DND-41 (cell line): ENCODE results near the gene EFCC1.

Experiments
- CTCF ChIP-seq: IDR thresholded peaks from 2 replicates; pipeline ENCODE4 v1.5.1; 2012; ENCODE audit warnings: borderline replicate concordance, low read length, moderate library complexity, mild to moderate bottlenecking; ENCODE audit not compliant: poor library complexity, severe bottlenecking; ENCODE audit errors: extremely low read depth
- EZH2 ChIP-seq: IDR thresholded peaks from 3 replicates; pipeline ENCODE4 v1.6.1; 2012; ENCODE audit warnings: borderline replicate concordance, low read depth, mild to moderate bottlenecking, moderate library complexity, low read length, inconsistent platforms; ENCODE audit not compliant: severe bottlenecking

GRCh38 chr3:128999102-128999501 lies 2.0 kb upstream of the EFCC1 start:
- TF ChIP-seq CTCF (no peak), EZH2 (no peak)
